ENCODE results near the gene BAG2. TPM values are rescaled to one million over a fixed set of nuclear protein-coding genes. Genes with fewer than 3 reads are reported as not detected.

The BAG2 gene
- total and polyA plus RNA-seq, 7 donors = 5.8 to 17.6 (median 8.3) TPM

- TF ChIP-seq, protein P1, sequence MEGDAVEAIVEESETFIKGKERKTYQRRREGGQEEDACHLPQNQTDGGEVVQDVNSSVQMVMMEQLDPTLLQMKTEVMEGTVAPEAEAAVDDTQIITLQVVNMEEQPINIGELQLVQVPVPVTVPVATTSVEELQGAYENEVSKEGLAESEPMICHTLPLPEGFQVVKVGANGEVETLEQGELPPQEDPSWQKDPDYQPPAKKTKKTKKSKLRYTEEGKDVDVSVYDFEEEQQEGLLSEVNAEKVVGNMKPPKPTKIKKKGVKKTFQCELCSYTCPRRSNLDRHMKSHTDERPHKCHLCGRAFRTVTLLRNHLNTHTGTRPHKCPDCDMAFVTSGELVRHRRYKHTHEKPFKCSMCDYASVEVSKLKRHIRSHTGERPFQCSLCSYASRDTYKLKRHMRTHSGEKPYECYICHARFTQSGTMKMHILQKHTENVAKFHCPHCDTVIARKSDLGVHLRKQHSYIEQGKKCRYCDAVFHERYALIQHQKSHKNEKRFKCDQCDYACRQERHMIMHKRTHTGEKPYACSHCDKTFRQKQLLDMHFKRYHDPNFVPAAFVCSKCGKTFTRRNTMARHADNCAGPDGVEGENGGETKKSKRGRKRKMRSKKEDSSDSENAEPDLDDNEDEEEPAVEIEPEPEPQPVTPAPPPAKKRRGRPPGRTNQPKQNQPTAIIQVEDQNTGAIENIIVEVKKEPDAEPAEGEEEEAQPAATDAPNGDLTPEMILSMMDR (IDR thresholded peaks at IDR 0.05) = no peak
- no peak for DNase-seq
- ATAC-seq = no peak
- Histone ChIP-seq H3K36me3 (ENCODE audit: insufficient read depth in 1 of 2, low read depth in 1 of 2) (peaks cover 0 to 75% of the 10 kb centered on the region in 2 donors), H3K27ac (no peak overlapping the region), H3K27me3 (ENCODE audit: insufficient read depth in 3 of 3, low read length in 2 of 3) (no peaks in the 10 kb centered on the region), H3K9me3 (peaks cover 13% of the 10 kb centered on the region), H3K4me1 (no peaks in the 10 kb centered on the region), H3K4me3 (no peak overlapping the region)
- intact Hi-C loops (cut with DNase I) = loop anchor here in 1 of 2 donors (10.0 kb wide), 1 partner anchor 50 kb away; no protein-coding TSS in a partner anchor
- 97 to 100% (median 97%) methylated on average over 1 of the region's 1 CpG for WGBS, 3 donors
Observed at GRCh38 chr6:57165080-57165479, 7.0 kb upstream of the BAG2 start.

- no peaks in the 10 kb centered on the region for H3K27me3 ChIP-seq (ENCODE audit: insufficient read depth in 3 of 3, low read length in 2 of 3)
- TF ChIP-seq, protein P1 (IDR thresholded peaks at IDR 0.05) = no peak
- DNase-seq (no peak), ATAC-seq (peak in 3 of 4 donors; percentile 35 to 46 (median 38))
- no peaks in the 10 kb centered on the region for H3K9me3 ChIP-seq
- WGBS, 3 donors = 4 to 12% (median 4%) methylated on average over 19 of the region's 19 CpGs
- intact Hi-C loops (cut with DNase I) = loop anchor here (2.0 to 10.0 kb wide), 3 partner anchors 142 to 492 kb away; partner anchors contain the start of gene PRIM2 (in 1 of the 2)
- peak overlapping the region; percentile 93 for H3K27ac ChIP-seq
- peaks cover 0 to 9% of the 10 kb centered on the region in 2 donors for H3K36me3 ChIP-seq (ENCODE audit: insufficient read depth in 1 of 2, low read depth in 1 of 2)
- H3K4me3 ChIP-seq = peak overlapping the region; percentile 89
- H3K4me1 ChIP-seq = peaks cover 19% of the 10 kb centered on the region
Observed at GRCh38 chr6:57173056-57173885, 1.1 kb downstream of the BAG2 start.

DNA sequence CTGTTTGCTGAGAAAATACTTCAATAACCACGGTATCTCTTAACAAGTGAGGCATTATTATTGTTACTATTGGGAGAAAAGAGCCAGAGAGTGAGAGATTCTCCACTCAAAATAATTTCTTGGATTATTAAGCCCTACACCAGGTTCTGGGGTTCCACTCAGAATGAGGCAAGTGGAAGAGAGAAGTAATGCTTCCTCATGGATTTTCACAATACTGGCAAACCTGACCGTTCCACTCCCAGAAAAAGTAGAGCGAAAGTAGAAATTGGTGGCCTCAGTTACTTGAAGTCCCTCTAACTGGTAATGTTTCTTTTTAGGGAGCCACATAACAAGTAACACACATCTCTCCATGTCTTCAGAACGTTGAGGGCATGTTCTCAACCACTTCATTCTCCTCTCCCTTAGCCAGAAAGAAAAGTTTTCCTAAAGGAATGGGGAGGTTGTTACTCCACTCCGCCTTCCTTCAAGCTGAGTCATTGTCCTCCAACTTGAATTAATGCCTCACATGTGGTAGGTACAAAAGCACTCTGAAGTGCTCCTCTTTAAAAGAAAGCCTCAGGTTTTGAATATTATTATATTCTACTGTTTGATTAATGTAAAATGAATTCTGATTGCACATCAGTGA, 1.9 kb downstream of the BAG2 start:
- intact Hi-C loops (cut with DNase I) = loop anchor here (2.0 to 10.0 kb wide), 3 partner anchors 141 to 493 kb away; partner anchors contain the start of gene PRIM2 (in 1 of the 2)
- WGBS, 3 donors = 40 to 66% (median 44%) methylated on average over 5 of the region's 5 CpGs
- ATAC-seq (no peak), DNase-seq (no peak)
- H3K4me1 ChIP-seq = peaks cover 26% of the 10 kb centered on the region
- H3K4me3 ChIP-seq = peak overlapping the region; percentile 89
- peak overlapping the region; percentile 93 for H3K27ac ChIP-seq
- H3K36me3 ChIP-seq (ENCODE audit: insufficient read depth in 1 of 2, low read depth in 1 of 2) = peaks cover 0 to 1% of the 10 kb centered on the region in 2 donors
- H3K9me3 ChIP-seq = no peaks in the 10 kb centered on the region
- TF ChIP-seq, protein P1 (IDR thresholded peaks at IDR 0.05) = no peak
- H3K27me3 ChIP-seq (ENCODE audit: insufficient read depth in 3 of 3, low read length in 2 of 3) = no peaks in the 10 kb centered on the region

DNA sequence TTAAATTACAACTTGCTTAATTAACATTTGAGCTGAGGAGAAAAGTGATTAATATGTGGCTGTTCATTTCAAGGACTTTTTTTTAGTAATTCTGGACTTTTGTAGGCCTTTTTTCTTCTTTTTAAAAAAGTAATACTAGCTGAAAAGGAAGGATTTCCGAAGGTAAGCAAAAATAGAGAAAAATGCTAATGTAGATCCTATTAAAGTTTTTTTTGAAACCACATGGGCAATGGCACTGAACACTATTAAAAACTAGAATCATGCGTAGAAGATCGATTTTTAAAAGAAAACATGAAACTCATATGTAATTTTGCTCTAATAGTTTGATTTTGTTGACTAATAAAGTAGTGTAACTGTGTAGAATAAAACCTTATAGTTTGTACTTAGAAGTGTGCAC, 2.4 kb downstream of the BAG2 start:
- WGBS, 3 donors = 81 to 94% (median 88%) methylated on average over 3 of the region's 3 CpGs
- DNase-seq (no peak), ATAC-seq (no peak)
- no peaks in the 10 kb centered on the region for H3K36me3 ChIP-seq (ENCODE audit: insufficient read depth in 1 of 2, low read depth in 1 of 2)
- peak overlapping the region; percentile 89 for H3K4me3 ChIP-seq
- H3K27ac ChIP-seq = peak overlapping the region; percentile 93
- intact Hi-C loops (cut with DNase I) = loop anchor here in 1 of 2 donors (10.0 kb wide), 2 partner anchors 140 to 270 kb away; partner anchors contain the start of gene PRIM2
- H3K27me3 ChIP-seq (ENCODE audit: insufficient read depth in 3 of 3, low read length in 2 of 3) = no peaks in the 10 kb centered on the region
- TF ChIP-seq, protein P1 (IDR thresholded peaks at IDR 0.05) = no peak
- peaks cover 31% of the 10 kb centered on the region for H3K4me1 ChIP-seq
- H3K9me3 ChIP-seq = no peaks in the 10 kb centered on the region

Data from psoas muscle (tissue), 8 donors.